GM06990 (cell line): Measurements from ENCODE around the gene MLN.

Experiments used
- DNase-seq: peaks from one replicate; pipeline ENCODE4 v3.0.0-alpha.2; 2011; ENCODE audit not compliant: insufficient read length; ENCODE audit errors: extremely low read depth
- H3K27me3 ChIP-seq: replicated peaks from 2 replicates; pipeline ENCODE4 v1.6.0; 2011; ENCODE audit warnings: low read length; ENCODE audit not compliant: control insufficient read depth, insufficient read depth
- H3K36me3 ChIP-seq: 2 replicates; pipeline ENCODE4 v1.5.1; 2011; ENCODE audit warnings: low read length; ENCODE audit not compliant: control insufficient read depth, insufficient read depth
- H3K4me3 ChIP-seq: replicated peaks from 2 replicates; pipeline ENCODE4 v1.5.1; 2011; ENCODE audit warnings: low read depth, mild to moderate bottlenecking, control low read depth, low read length
- TF ChIP-seq, protein P1 (sequence below): IDR thresholded peaks from 2 replicates; pipeline ENCODE4 v1.5.1; 2011; ENCODE audit warnings: low read length, control low read depth, mild to moderate bottlenecking, inconsistent platforms; ENCODE audit not compliant: insufficient read depth, poor library complexity, severe bottlenecking

Gene MLN

GRCh38 chr6:33779290-33779689 is 24.5 kb downstream of the MLN start:
- H3K27me3 ChIP-seq: no peaks in the 10 kb centered on the region
- DNase-seq: no peak
- H3K36me3 ChIP-seq: peaks cover 50% of the 10 kb centered on the region
- no peak overlapping the region for H3K4me3 ChIP-seq
- TF ChIP-seq, protein P1, sequence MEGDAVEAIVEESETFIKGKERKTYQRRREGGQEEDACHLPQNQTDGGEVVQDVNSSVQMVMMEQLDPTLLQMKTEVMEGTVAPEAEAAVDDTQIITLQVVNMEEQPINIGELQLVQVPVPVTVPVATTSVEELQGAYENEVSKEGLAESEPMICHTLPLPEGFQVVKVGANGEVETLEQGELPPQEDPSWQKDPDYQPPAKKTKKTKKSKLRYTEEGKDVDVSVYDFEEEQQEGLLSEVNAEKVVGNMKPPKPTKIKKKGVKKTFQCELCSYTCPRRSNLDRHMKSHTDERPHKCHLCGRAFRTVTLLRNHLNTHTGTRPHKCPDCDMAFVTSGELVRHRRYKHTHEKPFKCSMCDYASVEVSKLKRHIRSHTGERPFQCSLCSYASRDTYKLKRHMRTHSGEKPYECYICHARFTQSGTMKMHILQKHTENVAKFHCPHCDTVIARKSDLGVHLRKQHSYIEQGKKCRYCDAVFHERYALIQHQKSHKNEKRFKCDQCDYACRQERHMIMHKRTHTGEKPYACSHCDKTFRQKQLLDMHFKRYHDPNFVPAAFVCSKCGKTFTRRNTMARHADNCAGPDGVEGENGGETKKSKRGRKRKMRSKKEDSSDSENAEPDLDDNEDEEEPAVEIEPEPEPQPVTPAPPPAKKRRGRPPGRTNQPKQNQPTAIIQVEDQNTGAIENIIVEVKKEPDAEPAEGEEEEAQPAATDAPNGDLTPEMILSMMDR: no peak

- Histone ChIP-seq H3K4me3 (no peak overlapping the region), H3K27me3 (no peaks in the 10 kb centered on the region), H3K36me3 (peaks cover 47% of the 10 kb centered on the region)
- TF ChIP-seq, protein P1: no peak
- DNase-seq: no peak
Observed at GRCh38 chr6:33778444-33779121, 25.2 kb downstream of the MLN start.

GRCh38 chr6:33777398-33778388 is 26.1 kb downstream of the MLN start:
- H3K36me3 ChIP-seq: peaks cover 45% of the 10 kb centered on the region
- DNase-seq: no peak

GRCh38 chr6:33776764-33777163 is 27.0 kb downstream of the MLN start:
- Histone ChIP-seq H3K27me3 (no peaks in the 10 kb centered on the region), H3K4me3 (no peak overlapping the region), H3K36me3 (peaks cover 47% of the 10 kb centered on the region)
- TF ChIP-seq, protein P1: no peak
- DNase-seq: no peak

More at GRCh38 chr6:33777398-33778388, 26.1 kb downstream of the MLN start:
- TF ChIP-seq, protein P1: no peak
- no peaks in the 10 kb centered on the region for H3K27me3 ChIP-seq
- no peak overlapping the region for H3K4me3 ChIP-seq

- Histone ChIP-seq H3K27me3 (no peaks in the 10 kb centered on the region), H3K4me3 (no peak overlapping the region), H3K36me3 (peaks cover 46% of the 10 kb centered on the region)
- no peak for DNase-seq
- TF ChIP-seq, protein P1: no peak
Observed at GRCh38 chr6:33776186-33776585, 27.6 kb downstream of the MLN start.
